DOHH2 (cell line): ENCODE data around the gene CWC27.
"Not testable (repeated sequence)": the region's sequence is repeated elsewhere in the genome, so short reads cannot be mapped to it uniquely, and the experiment has no call there.

Source experiments
- CTCF ChIP-seq: fragments of 200-600 bp; sonication (generic); IDR thresholded peaks from one replicate; pipeline ENCODE4 v1.5.1; 2014; ENCODE audit warnings: antibody characterized with exemption, mild to moderate bottlenecking, low read depth, low read length; ENCODE audit not compliant: poor library complexity, severe bottlenecking
- EZH2phosphoT487 ChIP-seq: fragments of 200-600 bp; sonication (generic); IDR thresholded peaks from 2 replicates; pipeline ENCODE4 v1.6.1; 2017; ENCODE audit warnings: borderline replicate concordance, mild to moderate bottlenecking, antibody characterized with exemption, low read length, moderate library complexity, mixed read lengths

- TF ChIP-seq CTCF, EZH2phosphoT487: not testable (repeated sequence)
These were observed 138.7 kb downstream of the CWC27 start for GRCh38 chr5:64907399-64907798.
